Mesenteric fat pad (tissue), 1 donor: Measurements from ENCODE around the gene SKA2. TPM values are rescaled to one million over a fixed set of nuclear protein-coding genes. Genes with fewer than 3 reads are reported as not detected.
A peak's percentile ranks its signal among the peaks of the same experiment; 100 is the strongest.

Experiments
- DNase-seq: peaks from one replicate; pipeline ENCODE4 v3.0.0-alpha.2; 2020; ENCODE audit warnings: low spot score
- long read RNA-seq: library from polyadenylated mRNA; unstranded; transcript quantifications from one replicate; pipeline ENCODE4 v2.0.0, GENCODE V29; 2020
- total RNA-seq: library from RNA; stranded (reverse); fragmentation: NEBNext Ultra II Directional; extraction: Animal tissue kit (Norgen Biotek cat#: 25700); gene quantifications from one replicate; pipeline ENCODE4 v1.2.1, GENCODE V29; 2021
- donor health status: DM: yes; HTN: yes; CAD: no.

The SKA2 gene, protein sequence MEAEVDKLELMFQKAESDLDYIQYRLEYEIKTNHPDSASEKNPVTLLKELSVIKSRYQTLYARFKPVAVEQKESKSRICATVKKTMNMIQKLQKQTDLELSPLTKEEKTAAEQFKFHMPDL
- total RNA-seq = 21.2 TPM
- long read RNA-seq, transcript SKA2-201 (4 exons, 2,798 nt) = major isoform, 15 of 24 reads
- long read RNA-seq, transcript SKA2-206 (3 exons, 595 nt) = minor isoform, 5 of 24 reads
- long read RNA-seq, partial matches to known transcripts = 1 of 24 reads
- long read RNA-seq, other reads (novel, unspliced or antisense) = 2 of 24 reads

DNA sequence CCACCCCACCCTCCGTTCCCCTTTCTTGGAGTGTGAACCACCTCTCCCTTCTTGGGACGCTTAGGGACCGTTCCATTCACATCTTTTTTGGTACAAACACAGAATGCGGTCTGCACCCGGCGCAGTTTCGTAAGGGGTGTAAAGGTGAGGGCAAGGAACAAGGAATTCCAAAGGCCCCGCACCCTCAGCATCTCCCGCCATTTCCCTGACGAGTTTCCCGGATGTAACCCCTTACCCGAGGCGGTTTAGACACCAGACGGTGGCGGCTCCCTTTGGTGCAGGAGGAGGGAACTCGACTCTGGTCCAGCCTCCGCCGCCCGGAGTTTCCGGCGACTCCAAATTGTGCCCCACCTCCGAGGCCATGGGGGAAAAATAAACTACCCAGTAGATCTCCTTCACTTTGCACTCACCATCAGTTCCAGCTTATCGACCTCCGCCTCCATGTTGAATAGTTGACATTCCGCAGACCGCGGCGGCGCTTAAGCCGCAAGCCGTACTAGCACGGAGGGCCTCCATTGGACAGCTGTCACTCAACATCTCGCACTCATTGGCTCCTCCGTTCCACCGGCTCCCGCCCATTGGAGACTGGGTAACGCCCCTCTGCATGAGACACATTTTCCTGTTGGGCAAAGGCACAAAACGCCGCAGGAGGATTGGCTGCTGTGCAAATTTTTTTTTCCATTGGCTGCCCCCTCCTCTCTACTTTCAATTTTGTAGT is at the start of gene SKA2:
Gene SKA2 (minus strand): TSS at position 466 of the 718 bp plus-strand sequence. CDS start 23 bp downstream, at position 443.
- DNase-seq = peak; percentile 97

DNA sequence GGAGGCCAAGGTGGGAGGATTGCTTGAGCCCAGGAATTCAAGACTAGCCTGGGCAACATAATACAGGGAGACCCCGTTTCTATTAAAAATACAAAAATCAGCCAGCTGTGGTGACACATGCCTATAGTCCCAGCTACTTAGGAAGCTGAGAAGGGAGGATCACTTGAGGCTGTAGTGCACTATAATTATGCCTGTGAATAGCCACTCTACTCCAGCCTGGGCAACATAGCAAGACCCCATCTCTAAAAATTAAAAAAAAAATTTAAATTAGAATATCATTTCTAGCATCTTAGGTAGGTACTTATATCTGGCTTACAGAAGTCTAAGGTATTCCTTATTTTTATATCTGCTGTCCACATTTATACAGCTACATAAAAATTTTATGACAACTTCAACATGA is 47.3 kb upstream of the SKA2 start:
- DNase-seq = no peak

DNA sequence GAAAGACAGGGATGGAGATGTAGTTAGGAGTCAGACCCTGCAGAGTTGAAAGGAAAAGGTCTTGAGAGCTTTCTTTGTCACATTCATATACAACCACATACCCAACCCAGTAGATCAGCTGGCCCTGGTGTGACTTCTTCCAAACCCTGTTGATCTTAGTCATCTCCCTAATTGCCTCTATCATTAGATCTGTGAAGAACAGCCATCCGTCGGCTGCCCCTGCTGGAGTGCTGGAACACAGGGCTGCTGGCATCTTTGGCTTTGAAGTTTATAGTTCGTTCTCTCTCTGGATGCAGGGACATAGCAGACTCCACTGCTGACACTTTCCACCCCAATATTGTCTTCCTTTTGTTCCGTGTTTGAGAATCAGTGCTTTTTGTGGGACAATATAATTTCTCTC is 44.4 kb upstream of the SKA2 start:
- DNase-seq = no peak

DNA sequence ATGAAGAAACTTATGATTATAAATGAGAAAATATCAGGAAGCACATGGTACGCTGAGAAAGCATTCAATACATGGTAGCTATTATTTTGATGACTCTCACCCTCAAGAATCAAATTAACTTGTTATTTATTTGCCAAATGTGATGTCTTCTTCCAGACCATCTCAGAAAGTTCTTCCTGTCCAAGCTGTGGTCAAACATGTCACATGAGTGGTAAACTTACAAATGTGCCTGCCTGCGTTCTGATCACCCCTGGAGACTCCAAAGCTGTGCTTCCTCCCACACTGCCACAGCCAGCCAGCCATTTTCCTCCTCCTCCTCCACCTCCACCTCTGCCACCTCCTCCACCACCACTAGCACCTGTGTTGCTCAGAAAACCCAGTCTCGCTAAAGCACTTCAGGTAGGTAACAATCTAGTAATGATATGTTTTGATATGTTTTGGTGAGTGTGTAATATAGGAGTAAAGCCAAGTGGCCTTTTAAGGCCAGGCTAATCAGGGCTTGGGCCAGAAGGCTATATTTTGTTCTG is 38.4 kb upstream of the SKA2 start:
- DNase-seq = no peak

DNA sequence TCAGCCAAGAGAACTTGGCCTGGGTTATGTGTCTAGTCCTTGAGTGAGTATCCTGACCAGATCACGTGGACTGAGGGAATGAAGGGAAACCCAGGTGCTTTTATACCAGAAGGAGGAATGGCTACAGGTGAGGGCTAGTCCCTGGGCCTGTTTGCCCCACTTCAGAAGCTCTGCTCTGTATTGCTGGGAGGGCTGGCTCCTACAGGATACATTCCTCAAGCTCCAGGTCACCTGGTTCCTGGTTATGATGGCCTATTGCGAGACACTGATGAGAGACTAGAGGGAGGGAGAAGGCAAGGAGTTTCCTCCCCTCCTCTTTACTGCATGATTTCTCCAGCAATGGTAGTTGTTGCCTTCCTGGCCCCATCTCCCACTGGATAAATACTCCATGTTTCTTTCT is 35.8 kb upstream of the SKA2 start:
- DNase-seq = no peak

DNA sequence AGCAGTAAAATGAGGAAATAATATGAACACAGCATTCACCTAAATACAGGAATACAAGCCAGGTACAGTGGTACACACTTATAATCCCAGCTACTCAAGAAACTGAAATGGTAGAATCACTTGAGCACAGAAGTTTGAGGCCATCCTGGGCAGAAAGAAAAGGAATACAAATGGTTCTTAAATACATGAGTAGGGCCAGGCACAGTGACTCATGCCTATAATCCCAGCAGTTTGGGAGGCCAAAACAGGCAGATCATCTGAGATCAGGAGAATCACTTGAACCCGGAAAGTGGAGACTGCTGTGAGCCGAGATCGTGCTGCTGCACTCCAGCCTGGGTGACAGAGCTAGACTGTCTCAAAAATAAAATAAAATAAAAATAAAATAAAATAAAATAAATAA is 31.9 kb upstream of the SKA2 start:
- peak; percentile 24 for DNase-seq

DNA sequence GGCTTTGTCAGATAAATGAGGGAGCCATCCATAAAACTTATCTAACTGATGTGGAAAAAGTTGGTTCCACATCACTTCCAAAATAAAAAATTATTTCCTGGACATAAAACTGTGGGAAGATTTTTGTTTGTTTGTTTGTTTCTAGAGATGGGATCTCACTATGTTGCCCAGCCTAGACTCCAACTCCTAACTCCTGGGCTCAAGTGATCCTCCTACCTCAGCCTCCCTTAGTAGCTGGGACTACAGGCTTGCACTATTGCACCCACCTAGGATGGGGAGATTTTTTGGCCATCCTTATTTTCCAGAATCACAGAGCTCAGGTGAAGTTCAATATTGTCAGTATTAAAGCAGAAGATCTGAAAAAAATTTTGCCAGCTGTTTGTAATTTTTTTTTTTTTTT is 31.0 kb upstream of the SKA2 start:
- DNase-seq = no peak

DNA sequence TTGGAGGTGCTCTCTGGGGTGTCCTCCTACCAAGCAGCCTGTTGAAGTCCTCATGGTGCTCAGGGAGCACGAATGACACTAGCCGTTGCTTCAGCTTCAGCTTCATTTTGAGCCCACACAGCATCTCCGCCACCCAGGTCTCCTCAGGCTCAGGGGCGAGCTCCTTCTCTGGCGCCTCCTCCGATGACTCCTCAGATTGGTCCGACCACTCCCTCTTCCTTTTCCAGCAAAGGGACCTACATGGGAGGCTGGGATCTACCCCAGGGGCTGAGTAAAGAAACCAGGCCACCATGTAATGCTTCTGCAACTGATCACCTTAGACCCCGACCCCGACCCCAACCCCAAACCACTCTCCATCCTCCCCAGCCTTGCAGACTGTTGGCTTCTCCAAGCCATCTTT is 26.5 kb upstream of the SKA2 start:
- DNase-seq = peak; percentile 51

DNA sequence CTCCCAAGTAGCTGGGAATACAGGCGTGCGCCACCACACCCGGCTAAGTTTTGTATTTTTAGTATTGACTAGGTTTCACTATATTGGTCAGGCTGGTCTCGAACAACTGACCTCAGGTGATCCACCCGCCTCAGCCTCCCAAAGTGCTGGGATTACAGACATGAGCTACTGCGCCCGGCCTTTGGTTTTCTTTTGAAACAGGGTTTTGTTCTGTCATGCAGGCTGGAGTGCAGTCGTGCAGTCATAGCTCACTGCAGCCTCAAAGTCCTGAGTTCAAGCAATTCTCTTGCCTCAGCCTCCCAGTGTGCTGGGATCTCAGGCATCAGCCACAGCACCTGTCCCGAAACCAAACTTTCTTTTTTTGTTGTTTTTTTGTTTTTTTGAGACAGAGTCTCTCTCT is 25.6 kb upstream of the SKA2 start:
- peak; percentile 59 for DNase-seq

DNA sequence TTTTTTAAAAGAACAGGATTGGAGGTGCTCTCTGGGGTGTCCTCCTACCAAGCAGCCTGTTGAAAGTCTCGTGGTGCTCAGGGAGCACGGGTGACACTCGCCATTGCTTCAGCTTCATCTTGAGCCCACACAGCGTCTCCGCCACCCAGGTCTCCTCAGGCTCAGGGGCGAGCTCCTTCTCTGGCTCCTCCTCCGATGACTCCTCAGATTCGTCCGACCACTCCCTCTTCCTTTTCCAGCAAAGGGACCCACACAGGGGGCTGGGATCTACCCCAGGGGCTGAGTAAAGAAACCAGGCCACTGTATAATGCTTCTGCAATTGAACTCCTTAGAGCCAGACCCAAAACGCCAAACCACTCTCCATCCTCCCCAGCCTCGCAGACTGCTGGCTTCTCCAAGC is 24.6 kb upstream of the SKA2 start:
- peak; percentile 57 for DNase-seq

DNA sequence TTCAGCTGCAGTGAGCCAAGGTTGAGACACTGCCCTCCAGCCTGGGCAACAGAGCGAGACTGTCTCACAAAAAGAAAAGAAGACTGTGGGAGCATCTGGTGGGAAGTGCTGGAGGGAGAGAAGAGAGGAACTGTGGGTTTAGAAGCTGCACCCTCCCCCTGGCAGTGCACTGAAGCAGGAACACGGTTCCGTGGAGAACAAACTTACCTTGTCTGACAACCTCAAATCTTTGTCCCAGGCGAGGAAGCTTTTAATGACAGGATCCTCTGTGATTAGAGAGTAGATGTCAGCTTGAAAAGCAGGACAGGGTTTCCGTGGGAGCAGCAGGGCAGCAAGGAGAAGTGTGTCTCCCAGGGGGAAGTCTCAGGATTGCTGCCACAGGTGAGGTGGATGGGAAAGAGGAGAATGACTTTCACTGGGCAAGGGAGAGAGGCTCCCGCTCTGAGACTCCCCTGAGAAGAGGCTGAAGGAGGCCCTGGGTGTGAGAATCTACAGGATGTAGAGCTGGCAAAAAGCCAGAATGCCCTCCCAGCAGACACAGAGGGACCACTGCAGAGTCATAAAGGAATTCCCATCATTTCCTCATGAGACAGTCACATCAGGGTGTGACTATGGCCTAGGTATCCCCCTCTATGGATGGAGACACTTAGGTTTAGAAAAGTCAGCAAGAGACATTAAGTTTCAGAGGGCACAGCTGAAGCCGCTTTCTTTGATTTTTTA is 23.4 kb upstream of the SKA2 start:
- peak; percentile 71 for DNase-seq

DNA sequence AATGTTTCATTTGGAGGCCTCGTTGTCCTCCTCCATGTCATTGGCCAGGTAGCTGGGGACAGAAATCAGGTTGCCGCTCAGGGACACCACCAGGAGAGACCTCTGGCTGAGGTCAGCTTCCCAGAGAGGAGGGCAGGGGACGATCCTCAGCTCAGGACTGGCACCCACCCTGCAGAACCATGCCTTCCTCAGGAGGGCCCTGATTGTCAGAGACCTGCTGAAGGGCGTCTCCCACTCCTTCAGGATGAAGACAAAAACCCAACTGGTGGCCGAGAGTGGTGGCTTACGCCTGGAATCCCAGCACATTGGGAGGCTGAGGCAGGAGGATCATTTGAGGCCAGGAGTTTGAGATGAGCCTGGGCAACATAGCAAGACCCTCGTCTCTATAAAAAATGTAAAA is 20.1 kb upstream of the SKA2 start:
- DNase-seq = peak; percentile 57

DNA sequence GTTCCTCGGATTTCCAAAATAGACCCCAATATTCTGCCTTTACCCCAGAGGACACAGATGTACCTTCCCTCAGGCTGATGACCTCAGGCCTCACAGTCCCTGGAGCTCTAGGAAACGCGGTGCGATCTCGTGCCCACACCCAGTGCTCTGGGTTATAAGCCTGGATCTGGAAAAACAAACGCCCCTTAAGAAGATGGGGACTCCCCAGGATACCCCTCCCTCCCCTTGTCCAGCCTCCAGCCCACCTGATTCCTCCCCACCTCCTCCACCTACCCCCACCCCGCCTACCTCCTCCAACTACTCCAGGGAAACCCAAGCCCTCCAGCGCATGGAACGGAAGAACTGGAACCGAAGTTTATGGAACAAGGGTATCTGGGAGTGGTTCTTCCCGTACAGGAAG is 19.7 kb upstream of the SKA2 start:
- peak; percentile 67 for DNase-seq

DNA sequence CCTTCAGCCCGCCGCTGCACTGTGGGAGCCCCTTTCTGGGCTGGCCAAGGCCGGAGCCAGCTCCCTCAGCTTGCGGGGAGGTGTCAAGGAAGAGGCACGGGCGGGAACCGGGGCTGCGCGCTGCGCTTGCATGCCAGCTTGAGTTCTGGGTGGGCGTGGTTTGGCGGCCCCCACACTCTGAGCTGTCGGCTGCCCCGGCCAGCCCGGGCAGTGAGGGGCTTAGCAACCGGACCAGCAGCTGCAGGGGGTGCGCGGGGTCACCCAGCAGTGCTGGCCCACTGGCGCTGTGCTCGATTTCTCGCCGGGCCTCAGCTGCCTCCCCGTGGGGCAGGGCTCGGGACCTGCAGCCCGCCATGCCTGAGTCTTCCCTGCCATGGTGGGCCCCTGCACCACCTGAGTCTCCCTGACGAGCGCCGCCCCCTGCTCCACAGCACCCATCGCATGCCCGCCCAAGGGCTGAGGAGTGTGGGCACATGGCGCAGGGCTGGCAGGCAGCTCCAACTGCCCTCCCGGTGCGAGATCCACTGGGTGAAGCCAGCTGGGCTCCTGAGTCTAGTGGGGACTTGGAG is 17.5 kb upstream of the SKA2 start:
- peak; percentile 78 for DNase-seq

DNA sequence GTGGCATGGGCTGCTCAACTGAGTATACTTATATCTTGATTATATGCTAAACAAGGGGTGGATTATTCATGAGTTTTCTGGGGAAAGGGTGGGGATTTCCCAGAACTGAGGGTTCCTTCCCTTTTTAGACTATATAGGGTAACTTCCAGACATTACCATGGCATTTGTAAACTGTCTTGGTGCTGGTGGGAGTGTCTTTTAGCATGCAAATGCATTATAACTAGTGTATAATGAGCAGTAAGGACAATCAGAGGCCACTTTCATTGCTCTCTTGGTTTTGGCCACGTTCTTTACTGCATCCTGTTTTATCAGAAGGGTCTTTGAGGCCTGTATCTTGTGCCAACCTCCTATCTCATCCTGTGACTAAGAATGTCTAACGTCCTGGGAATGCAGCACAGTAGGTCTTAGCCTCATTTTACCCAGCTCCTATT is 12.6 kb upstream of the SKA2 start:
- no peak for DNase-seq

DNA sequence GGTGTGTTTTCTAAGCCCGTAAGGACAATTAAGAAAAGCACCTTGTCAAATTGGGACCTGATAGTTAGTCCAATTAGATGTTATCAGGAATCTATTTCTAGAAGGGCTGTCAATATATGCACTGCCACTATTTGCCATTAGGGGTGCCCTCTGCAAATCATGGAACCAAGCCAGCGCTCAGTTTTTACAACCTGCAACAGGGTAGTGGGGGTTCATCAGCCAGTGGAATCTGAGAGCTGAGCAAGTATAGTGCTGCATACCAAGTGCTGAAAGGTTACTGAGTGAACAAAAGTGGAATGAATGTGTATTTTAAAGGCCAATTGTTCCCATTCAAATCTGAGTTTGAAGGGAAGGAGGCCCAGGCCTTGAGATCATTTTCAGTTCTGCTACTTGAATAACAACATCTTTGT is 11.0 kb upstream of the SKA2 start:
- DNase-seq = no peak

DNA sequence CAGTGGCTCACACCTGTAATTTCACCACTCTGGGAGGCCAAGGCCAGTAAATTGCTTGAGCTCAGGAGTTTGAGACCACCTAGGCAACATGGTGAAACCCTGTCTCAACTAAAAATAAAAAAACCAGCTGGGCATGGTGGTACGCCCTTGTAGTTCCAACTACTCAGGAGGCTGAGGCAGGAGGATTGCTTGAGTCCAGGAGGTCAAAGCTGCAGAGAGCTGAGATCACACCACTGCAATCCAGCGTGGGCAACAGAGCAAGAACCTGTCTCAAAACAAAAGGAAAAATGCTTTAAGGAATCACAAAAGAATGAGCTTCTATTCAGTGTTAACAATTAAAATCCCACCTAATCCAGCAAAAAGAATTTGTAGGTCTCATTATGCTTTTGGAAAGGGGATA is 6.5 kb upstream of the SKA2 start:
- peak; percentile 26 for DNase-seq

DNA sequence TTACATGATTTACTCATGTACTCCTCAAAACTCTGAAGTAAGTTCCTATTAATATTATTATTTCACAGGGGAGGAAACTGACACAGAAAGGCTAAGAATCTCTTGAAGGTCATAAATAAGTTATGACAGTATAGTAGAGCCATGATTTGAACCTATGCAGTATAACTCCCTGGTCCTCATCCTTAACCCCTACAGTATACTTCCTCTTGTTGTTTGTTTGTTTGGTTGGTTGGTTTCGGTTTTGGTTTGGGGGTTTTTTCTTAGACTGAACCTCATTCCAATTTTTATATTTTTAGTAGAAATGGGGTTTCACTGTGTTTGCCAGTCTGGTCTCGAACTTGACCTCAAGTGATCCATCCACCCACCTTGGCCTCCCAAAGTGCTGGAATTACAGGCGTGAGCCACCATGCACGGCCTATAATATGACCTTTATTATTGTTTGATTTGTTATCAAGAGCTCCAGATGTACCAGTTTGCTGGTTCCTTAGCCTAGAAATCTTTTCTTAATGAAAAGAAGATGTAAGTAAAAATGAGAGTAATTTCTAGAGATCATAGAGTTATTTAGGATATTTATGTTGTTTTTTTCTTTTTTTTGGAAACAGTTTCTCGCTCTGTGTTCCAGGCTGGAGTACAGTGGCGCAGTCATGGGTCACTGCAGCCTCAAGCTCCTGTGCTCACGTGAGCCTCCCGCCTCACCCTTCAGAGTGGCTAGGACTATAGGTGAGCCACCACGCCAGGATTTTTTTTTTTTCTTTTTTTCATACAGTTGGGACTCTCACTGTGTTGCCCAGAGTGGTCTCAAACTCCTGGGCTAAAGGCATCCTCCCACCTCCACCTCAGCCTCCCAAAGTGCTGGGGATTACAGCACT is 5.4 kb upstream of the SKA2 start:
- DNase-seq = peak; percentile 33

DNA sequence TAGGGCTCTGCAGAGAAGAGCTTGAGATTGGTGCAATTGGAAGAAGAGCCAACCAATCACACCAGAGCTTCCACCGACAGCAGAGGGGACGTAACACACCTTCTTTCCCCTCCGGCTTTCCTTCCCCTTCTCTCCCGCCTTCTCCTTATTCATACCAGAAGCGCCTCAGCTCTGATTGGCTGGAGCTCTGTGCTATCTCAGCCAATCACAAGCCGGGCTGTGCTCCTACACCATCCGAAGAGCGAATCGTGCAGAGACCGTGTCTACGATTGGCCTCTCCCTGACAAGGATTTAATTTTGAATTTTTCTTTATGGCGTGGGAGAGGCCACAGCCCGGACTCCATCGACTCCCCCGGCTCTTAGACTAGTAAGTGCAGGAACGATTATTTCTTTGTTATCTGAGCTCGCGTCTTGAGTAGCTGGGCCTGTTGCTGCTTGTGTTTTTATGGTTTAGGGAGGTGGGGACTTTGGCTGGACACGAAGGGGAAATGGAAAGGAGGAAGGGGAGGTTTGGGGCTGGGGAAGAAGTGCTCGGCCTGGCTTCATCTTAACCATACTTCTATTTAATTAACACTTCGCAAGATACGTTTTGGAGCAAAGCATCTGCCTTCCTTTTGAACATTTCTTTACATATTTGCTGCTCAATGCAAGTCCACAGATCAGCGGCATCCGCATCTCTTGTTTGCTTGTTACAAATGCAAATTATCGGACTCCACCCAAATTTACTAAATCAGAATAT is 622 bp upstream of the SKA2 start, which contains the start of gene PRR11:
Gene PRR11 (plus strand): TSS at position 308 of the 739 bp plus-strand sequence. CDS start 14,007 bp downstream, outside the sequence.
- peak; percentile 93 for DNase-seq

DNA sequence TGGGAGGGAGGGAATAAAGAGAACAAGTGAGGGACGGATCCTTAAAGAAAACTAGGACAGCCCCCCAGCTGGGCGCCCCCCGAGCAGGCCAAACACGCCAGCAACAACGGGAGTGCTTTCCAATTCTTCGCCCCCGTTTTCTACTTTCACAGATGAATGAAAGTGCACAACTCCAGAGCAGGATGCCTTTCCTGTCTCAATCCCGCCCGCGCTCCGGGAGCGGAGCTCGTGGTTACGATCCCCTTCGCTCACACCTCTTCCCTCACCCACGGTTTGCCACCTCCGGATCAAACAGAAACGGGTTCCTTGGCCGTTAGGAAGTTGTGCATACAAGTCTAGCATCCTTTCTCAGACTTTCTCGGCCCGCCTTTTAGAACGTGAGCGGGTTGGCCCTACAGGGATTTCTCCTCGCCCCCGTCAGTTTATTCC is 680 bp downstream of the SKA2 start:
- no peak for DNase-seq
